Inferior parietal cortex (tissue), 1 donor: Measurements from ENCODE around the gene CDK11B.
"Not testable (repeated sequence)": the region's sequence is repeated elsewhere in the genome, so short reads cannot be mapped to it uniquely, and the experiment has no call there.

Experiments
- DNase-seq: peaks from one replicate; pipeline ENCODE4 v3.0.0-alpha.2; 2016; ENCODE audit errors: extremely low spot score

CDK11B gene

GRCh38 chr1:1599935-1600860, 58.6 kb downstream of the CDK11B start, which contains the start of gene FNDC10:
Gene FNDC10, minus strand, starts transcription at chr1:1600135. Its CDS starts 120 bp downstream, at chr1:1600015.
- no peak for DNase-seq

GRCh38 chr1:1599030-1599934, 59.5 kb downstream of the CDK11B start:
- DNase-seq: no peak

- DNase-seq: no peak
Measured at GRCh38 chr1:1598720-1599029, 60.1 kb downstream of the CDK11B start.

GRCh38 chr1:1598051-1598719, 60.6 kb downstream of the CDK11B start:
- DNase-seq: no peak

GRCh38 chr1:1597275-1597930, 61.4 kb downstream of the CDK11B start:
- DNase-seq: no peak

- no peak for DNase-seq
Measured at GRCh38 chr1:1596493-1597274, 62.1 kb downstream of the CDK11B start.

- DNase-seq: not testable (repeated sequence)
Measured at GRCh38 chr1:1595341-1595740, 63.5 kb downstream of the CDK11B start.

GRCh38 chr1:1594602-1595260, 64.1 kb downstream of the CDK11B start:
- DNase-seq: no peak

GRCh38 chr1:1593834-1594601, 64.8 kb downstream of the CDK11B start:
- no peak for DNase-seq

GRCh38 chr1:1591452-1591851, 67.4 kb downstream of the CDK11B start:
- DNase-seq: no peak
